PC-3 (cell line): ENCODE measurements around the gene BAZ1B. TPM values are rescaled to one million over a fixed set of nuclear protein-coding genes. Genes with fewer than 3 reads are reported as not detected.
A peak's percentile ranks its signal among the peaks of the same experiment; 100 is the strongest.
"Not testable (repeated sequence)": the region's sequence is repeated elsewhere in the genome, so short reads cannot be mapped to it uniquely, and the experiment has no call there.

Source experiments
- ATAC-seq: fragments of 200-7000 bp; cut with Tn5 transposase; 2 replicates; pipeline ENCODE4 v1.9.1; 2020; ENCODE audit warnings: mild to moderate bottlenecking, moderate library complexity
- BruUV-seq: library from RNA; stranded (reverse); fragments of 400-500 nt; replicated peaks from 2 replicates; lab custom pipeline; 2021; lab: Mats Ljungman, UMichigan
- CTCF ChIA-PET: fragments of 300-600 bp; sonication (Branson Sonifier 250); formaldehyde crosslinking; loops from one replicate; lab custom pipeline; 2022; ENCODE audit warnings: antibody characterized with exemption; lab: Charles Lee
- POLR2A ChIA-PET: fragments of 300-600 bp; sonication (Branson Sonifier 250); formaldehyde crosslinking; loops from one replicate; lab custom pipeline; 2022; ENCODE audit warnings: antibody characterized with exemption; ENCODE audit not compliant: unreplicated experiment; lab: Charles Lee
- DNase-seq: peaks from one replicate; pipeline ENCODE4 v3.0.0-alpha.2; 2015
- H2AFZ ChIP-seq: fragments of 300-600 bp; sonication (generic); 2 replicates; pipeline ENCODE4 v1.6.0; 2016; ENCODE audit warnings: antibody characterized with exemption, low read length
- H3F3A ChIP-seq: fragments of 300-600 bp; sonication (generic); one replicate; pipeline ENCODE4 v1.6.0; 2017; ENCODE audit warnings: antibody characterized with exemption, low read length, control low read depth, mild to moderate bottlenecking; ENCODE audit not compliant: unreplicated experiment
- H3K27ac ChIP-seq: fragments of 300-600 bp; sonication (generic); 2 replicates; pipeline ENCODE4 v1.5.1; 2016; ENCODE audit warnings: mild to moderate bottlenecking, low read length
- H3K27me3 ChIP-seq: fragments of 300-600 bp; sonication (generic); 2 replicates; pipeline ENCODE4 v1.6.1; 2016; ENCODE audit warnings: low read length, mixed read lengths
- H3K36me3 ChIP-seq: fragments of 300-600 bp; sonication (generic); 2 replicates; pipeline ENCODE4 v1.6.1; 2016; ENCODE audit warnings: low read depth, mixed run types, low read length, mixed read lengths
- H3K4me1 ChIP-seq: fragments of 300-600 bp; sonication (generic); 2 replicates; pipeline ENCODE4 v1.5.1; 2016; ENCODE audit warnings: low read length; ENCODE audit not compliant: insufficient read depth
- H3K4me2 ChIP-seq: fragments of 300-600 bp; sonication (generic); 2 replicates; pipeline ENCODE4 v1.6.0; 2016; ENCODE audit warnings: low read length
- H3K4me3 ChIP-seq: fragments of 300-600 bp; sonication (generic); 2 replicates; pipeline ENCODE4 v1.5.1; 2016; ENCODE audit warnings: mild to moderate bottlenecking, low read length, mixed read lengths
- H3K79me2 ChIP-seq: fragments of 300-600 bp; sonication (generic); 2 replicates; pipeline ENCODE4 v1.6.1; 2017; ENCODE audit warnings: low read length, mixed read lengths
- H3K9ac ChIP-seq: fragments of 300-600 bp; sonication (generic); 2 replicates; pipeline ENCODE4 v1.6.0; 2016; ENCODE audit warnings: mild to moderate bottlenecking, low read length
- H3K9me2 ChIP-seq: fragments of 300-600 bp; sonication (generic); replicated peaks from 2 replicates; pipeline ENCODE4 v1.6.1; 2016; ENCODE audit warnings: mixed run types, low read length, mixed read lengths
- H3K9me3 ChIP-seq: fragments of 300-600 bp; sonication (generic); 2 replicates; pipeline ENCODE4 v1.6.1; 2016; ENCODE audit warnings: low read length, mixed read lengths
- H4K20me1 ChIP-seq: fragments of 300-600 bp; sonication (generic); 2 replicates; pipeline ENCODE4 v1.6.1; 2016; ENCODE audit warnings: low read length, mixed read lengths
- CTCF ChIP-seq: fragments of 300-600 bp; sonication (generic); conservative IDR thresholded peaks from 2 replicates; pipeline ENCODE4 v1.5.1; 2017; ENCODE audit warnings: antibody characterized with exemption, low read depth, mild to moderate bottlenecking, low read length
- EZH2 ChIP-seq: fragments of 300-600 bp; sonication (generic); IDR thresholded peaks from one replicate; pipeline ENCODE4 v1.6.1; 2017; ENCODE audit warnings: antibody characterized with exemption, mild to moderate bottlenecking, low read length; ENCODE audit not compliant: unreplicated experiment
- EZH2phosphoT487 ChIP-seq: fragments of 300-600 bp; sonication (generic); IDR thresholded peaks from 2 replicates; pipeline ENCODE4 v1.6.1; 2018; ENCODE audit warnings: mild to moderate bottlenecking, antibody characterized with exemption, low read length, borderline replicate concordance
- intact Hi-C: fragments of 100-400 bp; cut with micrococcal nuclease; formaldehyde crosslinking; loops from 2 replicates; pipeline ENCODE4 v1.9.0; 2023
- total RNA-seq: library from RNA; depleted of rRNA; stranded (reverse); fragments of >200 nt; gene quantifications from 2 replicates; pipeline ENCODE4 v1.2.3, GENCODE V29; 2014

Gene BAZ1B
- total RNA-seq, 1 experiment from 2014 or later: 45.5 TPM

GRCh38 chr7:73478549-73478948, 43.5 kb downstream of the BAZ1B start:
- Histone ChIP-seq H3K9me3 (no peaks in the 10 kb centered on the region), H4K20me1 (peaks cover 7% of the 10 kb centered on the region; the same call in 1 of the 2 replicates), H3K4me1 (no peaks in the 10 kb centered on the region), H3F3A (no peaks in the 10 kb centered on the region), H3K27ac (no peak overlapping the region), H3K4me2 (no peak overlapping the region), H3K4me3 (no peak overlapping the region), H2AFZ (no peak overlapping the region), H3K36me3 (peaks cover 54% of the 10 kb centered on the region), H3K9ac (no peak overlapping the region), H3K9me2 (no peaks in the 10 kb centered on the region), H3K79me2 (peaks cover 66% of the 10 kb centered on the region), H3K27me3 (no peaks in the 10 kb centered on the region)
- CTCF ChIA-PET: interaction anchor here (0.5 kb wide), 1 partner anchor 41 kb away, joined by 3 read pairs; no protein-coding TSS in a partner anchor
- ATAC-seq: no peak
- TF ChIP-seq EZH2 (no peak), CTCF (no peak), EZH2phosphoT487 (no peak)
- intact Hi-C loops: no loop called here
- POLR2A ChIA-PET: no interaction called here
- no TSS peak for BruUV-seq
- DNase-seq: no peak

GRCh38 chr7:73477376-73477775, 44.7 kb downstream of the BAZ1B start:
- no peak for DNase-seq
- Histone ChIP-seq H3K9me2 (no peaks in the 10 kb centered on the region), H4K20me1 (peaks cover 10% of the 10 kb centered on the region; the same call in 1 of the 2 replicates), H2AFZ (no peak overlapping the region), H3K27me3 (no peaks in the 10 kb centered on the region), H3F3A (no peaks in the 10 kb centered on the region), H3K4me1 (no peaks in the 10 kb centered on the region), H3K27ac (no peak overlapping the region), H3K4me3 (no peak overlapping the region), H3K4me2 (no peak overlapping the region), H3K9me3 (no peaks in the 10 kb centered on the region), H3K36me3 (peaks cover 45% of the 10 kb centered on the region), H3K79me2 (peaks cover 65% of the 10 kb centered on the region), H3K9ac (no peak overlapping the region)
- intact Hi-C loops: no loop called here
- ATAC-seq: no peak
- ChIA-PET POLR2A (no interaction called here), CTCF (no interaction called here)
- TF ChIP-seq EZH2phosphoT487 (no peak), CTCF (no peak)
- BruUV-seq: no TSS peak

GRCh38 chr7:73470208-73470607, 51.9 kb downstream of the BAZ1B start:
- Histone ChIP-seq H3F3A (no peaks in the 10 kb centered on the region), H3K9me2 (no peaks in the 10 kb centered on the region), H3K9me3 (no peaks in the 10 kb centered on the region), H3K4me1 (no peaks in the 10 kb centered on the region), H3K27me3 (no peaks in the 10 kb centered on the region), H4K20me1 (0 out of 2 replicates have a peak, but pooled peaks cover 10% of the 10 kb centered on the region), H3K27ac (no peak overlapping the region), H3K36me3 (peaks cover 47% of the 10 kb centered on the region), H3K9ac (no peak overlapping the region), H3K4me3 (no peak overlapping the region), H2AFZ (no peak overlapping the region), H3K79me2 (peaks cover 22% of the 10 kb centered on the region), H3K4me2 (no peak overlapping the region)
- CTCF ChIA-PET: no interaction called here
- POLR2A ChIA-PET: no interaction called here
- ATAC-seq (no peak), DNase-seq (no peak)
- intact Hi-C loops: no loop called here
- no TSS peak for BruUV-seq
- TF ChIP-seq EZH2 (no peak), CTCF (no peak), EZH2phosphoT487 (no peak)

GRCh38 chr7:73467046-73467445, 55.0 kb downstream of the BAZ1B start:
- peak; percentile 6 for DNase-seq
- peak; percentile 51; the same call in 1 of the 2 replicates for ATAC-seq
- BruUV-seq, H3F3A ChIP-seq, H3K9ac ChIP-seq, H3K79me2 ChIP-seq, H3K27me3 ChIP-seq, H3K4me2 ChIP-seq, intact Hi-C loops, POLR2A ChIA-PET, H4K20me1 ChIP-seq, H3K9me2 ChIP-seq, H3K9me3 ChIP-seq, H3K27ac ChIP-seq, CTCF ChIA-PET, H3K4me1 ChIP-seq, H3K4me3 ChIP-seq, H2AFZ ChIP-seq: not testable (repeated sequence)
- H3K36me3 ChIP-seq: peaks cover 70% of the 10 kb centered on the region
